K562 treated with DMSO at 1 percent for 4 hours (cell line): ENCODE results near the gene CSF1. TPM values are rescaled to one million over a fixed set of nuclear protein-coding genes. Genes with fewer than 3 reads are reported as not detected.

ENCODE experiments used
- total RNA-seq: library from RNA; unstranded; fragments of 300-600 nt; gene quantifications from 2 replicates; pipeline ENCODE4 v1.2.3, GENCODE V29; 2022; ENCODE audit not compliant: insufficient read depth

CSF1 gene
- total RNA-seq: 6.3 and 9.1 TPM in 2 replicates

GRCh38 chr1:109910123-109910962 is at the start of gene CSF1:
TSS of gene CSF1 (plus strand) at chr1:109910849. CDS start at chr1:109911024, 175 bp downstream.

Other genes with a start within 250 kb of the CSF1 start
- gene GSTM2, start 242.8 kb upstream of the CSF1 start, total RNA-seq: 10.7 and 13.3 TPM in 2 replicates
- not detected in 2 replicates for gene GSTM1, start 223.0 kb upstream of the CSF1 start, total RNA-seq
- gene GSTM5, start 198.6 kb upstream of the CSF1 start, total RNA-seq: not detected in 2 replicates
- gene GSTM3, start 169.8 kb upstream of the CSF1 start, total RNA-seq: 8.7 and 11.4 TPM in 2 replicates
- gene EPS8L3, start 146.9 kb upstream of the CSF1 start, total RNA-seq: not detected in 2 replicates
- gene AHCYL1, start 73.9 kb downstream of the CSF1 start, total RNA-seq: 84.9 and 96.0 TPM in 2 replicates
- gene STRIP1, start 123.8 kb downstream of the CSF1 start, total RNA-seq: 15.1 and 18.8 TPM in 2 replicates
- not detected in 2 replicates for gene ALX3, start 159.8 kb downstream of the CSF1 start, total RNA-seq
- not detected in 2 replicates for gene UBL4B, start 201.6 kb downstream of the CSF1 start, total RNA-seq
- gene SLC6A17, start 239.6 kb downstream of the CSF1 start, total RNA-seq: not detected in 2 replicates